ENCODE data around the gene VSIG8.

VSIG8 gene

DNA sequence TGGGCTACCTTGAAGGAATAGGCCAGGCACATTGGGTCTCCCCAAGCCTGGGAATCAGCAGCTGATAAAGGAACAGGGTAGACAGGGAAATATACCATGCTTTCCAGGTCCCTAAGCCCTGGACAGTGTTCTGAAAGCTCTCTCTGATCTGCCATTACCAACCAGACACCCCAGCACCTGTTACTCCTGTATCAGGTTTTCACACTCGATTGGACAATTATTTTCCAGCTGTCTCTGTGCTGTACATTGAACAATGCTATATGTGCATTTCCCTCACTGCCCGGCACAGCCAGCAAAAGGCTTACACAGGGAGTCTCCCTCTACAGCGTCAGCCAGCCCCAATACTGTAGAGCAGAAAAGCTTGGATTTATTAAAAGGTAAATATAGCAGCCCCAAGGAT, 32.8 kb upstream of the VSIG8 start:
- DNase-seq (ENCODE audit: low spot score in 2 of 2): no peak
- no peaks in the 10 kb centered on the region for H3K36me3 ChIP-seq (replicated peaks)
- H3K9me3 ChIP-seq: no peaks in the 10 kb centered on the region
- in situ Hi-C loops (cut with MboI; ENCODE audit: low sequenced_read_pairs): no loop called here
- H3K4me3 ChIP-seq: no peak overlapping the region
- H3K27me3 ChIP-seq (ENCODE audit: low read depth): peaks cover 3% of the 10 kb centered on the region; the same call in 1 of the 2 replicates
- H3K4me1 ChIP-seq: no peaks in the 10 kb centered on the region

- Histone ChIP-seq H3K4me3 (no peak overlapping the region), H3K36me3 (replicated peaks) (no peaks in the 10 kb centered on the region), H3K9me3 (no peaks in the 10 kb centered on the region), H3K4me1 (no peaks in the 10 kb centered on the region), H3K27me3 (ENCODE audit: low read depth) (peaks cover 3% of the 10 kb centered on the region; the same call in 1 of the 2 replicates)
- in situ Hi-C loops (cut with MboI; ENCODE audit: low sequenced_read_pairs): no loop called here
- DNase-seq (ENCODE audit: low spot score in 2 of 2): no peak
Measured at GRCh38 chr1:159892944-159893343, 30.5 kb upstream of the VSIG8 start.

GRCh38 chr1:159891275-159892157, 29.1 kb upstream of the VSIG8 start:
- no peaks in the 10 kb centered on the region for H3K9me3 ChIP-seq
- H3K4me3 ChIP-seq: no peak overlapping the region
- H3K27me3 ChIP-seq (ENCODE audit: low read depth): peaks cover 3% of the 10 kb centered on the region; the same call in 1 of the 2 replicates
- DNase-seq (ENCODE audit: low spot score in 2 of 2): peak; percentile 10 to 52
- no peaks in the 10 kb centered on the region for H3K4me1 ChIP-seq
- no peaks in the 10 kb centered on the region for H3K36me3 ChIP-seq (replicated peaks)
- in situ Hi-C loops (cut with MboI; ENCODE audit: low sequenced_read_pairs): no loop called here

DNA sequence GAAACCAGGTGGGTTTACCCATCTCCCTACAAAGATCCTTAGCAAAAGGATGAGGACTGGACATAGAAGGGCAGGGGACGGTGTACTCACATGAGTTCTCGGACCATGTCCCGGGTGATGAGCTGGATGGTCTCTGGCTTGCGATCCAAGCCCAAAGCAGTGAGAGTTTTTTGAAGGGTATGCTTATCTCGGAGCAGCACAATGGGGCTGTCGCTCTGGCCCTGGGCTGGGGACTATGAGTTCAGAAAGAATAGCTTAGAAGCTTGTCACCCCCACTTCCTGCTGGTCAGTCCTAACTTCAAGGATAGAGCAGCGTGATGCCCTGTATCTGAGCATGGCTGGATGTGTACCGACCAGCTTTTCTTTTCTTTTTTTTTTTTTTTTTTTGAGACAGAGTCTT, 27.9 kb upstream of the VSIG8 start:
- Histone ChIP-seq H3K27me3 (ENCODE audit: low read depth) (peaks cover 3% of the 10 kb centered on the region; the same call in 1 of the 2 replicates), H3K4me1 (no peaks in the 10 kb centered on the region), H3K36me3 (replicated peaks) (no peaks in the 10 kb centered on the region), H3K4me3 (no peak overlapping the region), H3K9me3 (no peaks in the 10 kb centered on the region)
- in situ Hi-C loops (cut with MboI; ENCODE audit: low sequenced_read_pairs): no loop called here
- DNase-seq (ENCODE audit: low spot score in 2 of 2): no peak

DNA sequence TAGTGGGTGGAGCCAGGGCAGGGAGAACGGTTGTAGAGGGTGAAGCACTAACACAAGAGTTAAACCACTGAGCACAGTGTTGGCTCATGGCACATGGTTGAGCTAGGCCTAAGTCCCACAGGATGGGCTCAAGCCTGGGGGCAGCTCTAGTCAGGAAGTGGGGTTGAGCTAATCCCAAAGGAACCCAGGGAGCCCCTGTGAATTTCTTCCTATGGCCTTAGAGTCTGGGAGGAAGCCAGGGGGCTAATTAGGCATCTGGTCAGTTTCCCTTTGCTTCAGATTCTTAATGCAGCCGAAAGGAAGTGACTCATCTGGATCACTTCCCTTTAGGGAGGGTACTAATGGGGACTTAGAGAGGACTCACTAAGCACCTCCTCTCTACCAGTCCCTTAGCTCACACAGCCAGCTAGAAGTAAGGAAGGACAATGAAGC, 27.4 kb upstream of the VSIG8 start:
- no peaks in the 10 kb centered on the region for H3K9me3 ChIP-seq
- in situ Hi-C loops (cut with MboI; ENCODE audit: low sequenced_read_pairs): no loop called here
- no peak overlapping the region for H3K4me3 ChIP-seq
- no peaks in the 10 kb centered on the region for H3K4me1 ChIP-seq
- H3K27me3 ChIP-seq (ENCODE audit: low read depth): no peaks in the 10 kb centered on the region; the same call in 1 of the 2 replicates
- H3K36me3 ChIP-seq (replicated peaks): no peaks in the 10 kb centered on the region
- DNase-seq (ENCODE audit: low spot score in 2 of 2): no peak

- H3K4me3 ChIP-seq: no peak overlapping the region
- in situ Hi-C loops (cut with MboI; ENCODE audit: low sequenced_read_pairs): no loop called here
- no peaks in the 10 kb centered on the region for H3K36me3 ChIP-seq (replicated peaks)
- H3K9me3 ChIP-seq: no peaks in the 10 kb centered on the region
- DNase-seq (ENCODE audit: low spot score in 2 of 2): no peak
- no peaks in the 10 kb centered on the region for H3K4me1 ChIP-seq
- no peaks in the 10 kb centered on the region for H3K27me3 ChIP-seq (ENCODE audit: low read depth)
Measured at GRCh38 chr1:159889202-159889601, 26.7 kb upstream of the VSIG8 start.

DNA sequence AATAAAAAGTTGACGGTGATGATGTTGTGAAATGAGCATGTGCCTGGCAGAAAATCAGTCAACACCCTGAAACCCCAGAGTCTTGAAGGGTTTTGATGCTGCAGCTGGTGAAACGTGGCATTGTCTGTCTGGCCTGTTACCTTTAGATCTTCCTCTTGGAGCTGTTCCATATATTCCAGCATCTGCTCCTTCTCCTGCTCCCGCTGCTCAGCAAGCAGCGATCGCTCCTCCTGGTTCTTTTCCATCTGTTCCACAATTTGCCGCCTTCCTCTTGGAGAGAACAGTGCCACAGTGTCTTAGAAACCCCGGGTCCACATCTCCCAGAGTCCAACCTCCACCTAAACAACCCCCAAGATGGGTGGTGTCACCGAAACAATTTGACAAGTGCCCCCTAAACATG, 21.8 kb upstream of the VSIG8 start:
- no peaks in the 10 kb centered on the region for H3K4me1 ChIP-seq
- H3K27me3 ChIP-seq (ENCODE audit: low read depth): no peaks in the 10 kb centered on the region
- H3K36me3 ChIP-seq (replicated peaks): no peaks in the 10 kb centered on the region
- no peak overlapping the region for H3K4me3 ChIP-seq
- no peaks in the 10 kb centered on the region for H3K9me3 ChIP-seq
- in situ Hi-C loops (cut with MboI; ENCODE audit: low sequenced_read_pairs): no loop called here
- DNase-seq (ENCODE audit: low spot score in 2 of 2): no peak

GRCh38 chr1:159883134-159883533, 20.7 kb upstream of the VSIG8 start:
- H3K4me3 ChIP-seq: no peak overlapping the region
- no peaks in the 10 kb centered on the region for H3K4me1 ChIP-seq
- no peak for DNase-seq (ENCODE audit: low spot score in 2 of 2)
- no peaks in the 10 kb centered on the region for H3K9me3 ChIP-seq
- H3K27me3 ChIP-seq (ENCODE audit: low read depth): no peaks in the 10 kb centered on the region
- in situ Hi-C loops (cut with MboI; ENCODE audit: low sequenced_read_pairs): no loop called here
- no peaks in the 10 kb centered on the region for H3K36me3 ChIP-seq (replicated peaks)

DNA sequence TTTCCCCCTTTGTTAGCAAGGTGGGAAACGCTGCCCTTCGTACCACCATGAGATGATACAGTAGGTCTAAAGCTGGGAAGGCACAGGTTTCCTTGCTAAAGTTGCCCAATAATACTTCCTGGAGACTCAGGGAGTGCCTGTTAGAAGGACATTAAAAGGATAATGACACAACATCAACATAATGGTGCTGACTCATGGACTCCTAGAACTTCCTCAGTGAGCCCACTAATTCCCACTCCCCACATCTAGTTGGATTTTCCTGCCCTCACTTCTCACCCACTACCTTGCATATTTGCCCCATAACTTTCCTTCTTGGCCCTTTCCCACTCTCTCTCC, 20.0 kb upstream of the VSIG8 start:
- no peaks in the 10 kb centered on the region for H3K9me3 ChIP-seq
- no peaks in the 10 kb centered on the region for H3K4me1 ChIP-seq
- no peak for DNase-seq (ENCODE audit: low spot score in 2 of 2)
- no peaks in the 10 kb centered on the region for H3K36me3 ChIP-seq (replicated peaks)
- in situ Hi-C loops (cut with MboI; ENCODE audit: low sequenced_read_pairs): no loop called here
- H3K27me3 ChIP-seq (ENCODE audit: low read depth): no peaks in the 10 kb centered on the region
- no peak overlapping the region for H3K4me3 ChIP-seq

DNA sequence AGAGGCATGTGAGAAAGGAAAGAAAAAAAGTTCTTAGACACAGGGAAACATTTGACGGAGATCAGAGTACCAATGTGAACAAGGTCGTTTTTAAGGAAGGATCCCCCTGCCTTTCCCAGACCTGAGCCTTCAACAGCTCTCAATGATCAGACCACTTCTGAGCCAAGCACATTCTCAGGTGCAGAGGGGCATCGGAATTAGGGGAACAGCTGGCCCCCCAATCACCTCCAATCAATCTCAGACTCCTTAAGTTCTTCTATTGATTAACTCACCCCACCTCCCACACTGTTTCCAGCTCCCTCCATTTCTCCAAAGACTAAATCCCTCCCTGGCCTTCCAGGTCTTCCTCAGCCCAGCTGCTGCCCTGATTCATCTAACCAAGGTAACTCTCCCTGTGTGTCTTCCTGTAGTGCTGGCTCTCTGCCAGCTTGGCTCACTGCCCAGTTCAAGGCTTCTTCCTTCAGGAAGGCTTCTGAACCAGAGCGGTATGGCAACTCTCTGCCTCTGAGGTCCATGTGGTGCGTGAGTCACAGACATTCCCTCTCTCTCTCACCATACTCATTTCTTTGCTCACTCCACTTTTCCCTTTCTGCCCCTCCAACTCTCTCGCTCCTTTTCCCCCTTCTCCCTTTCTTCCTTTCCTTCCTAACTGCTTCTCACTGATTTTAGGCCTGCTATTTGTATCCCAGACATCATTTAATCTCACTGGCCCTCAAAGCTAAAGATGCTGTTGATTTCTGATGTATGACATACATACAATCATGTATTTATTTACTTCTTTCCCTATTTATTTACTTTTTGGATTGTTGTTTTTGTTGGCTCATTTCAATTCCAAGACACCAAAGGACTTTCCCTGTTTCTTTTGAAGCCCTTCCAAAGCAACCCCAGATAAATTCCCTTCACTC, 19.4 kb upstream of the VSIG8 start:
- peak in 1 of 2 experiments; percentile 56 for DNase-seq (ENCODE audit: low spot score in 2 of 2)
- H3K4me1 ChIP-seq: no peaks in the 10 kb centered on the region
- no peaks in the 10 kb centered on the region for H3K9me3 ChIP-seq
- no peaks in the 10 kb centered on the region for H3K27me3 ChIP-seq (ENCODE audit: low read depth)
- no peak overlapping the region for H3K4me3 ChIP-seq
- no peaks in the 10 kb centered on the region for H3K36me3 ChIP-seq (replicated peaks)
- in situ Hi-C loops (cut with MboI; ENCODE audit: low sequenced_read_pairs): no loop called here

DNA sequence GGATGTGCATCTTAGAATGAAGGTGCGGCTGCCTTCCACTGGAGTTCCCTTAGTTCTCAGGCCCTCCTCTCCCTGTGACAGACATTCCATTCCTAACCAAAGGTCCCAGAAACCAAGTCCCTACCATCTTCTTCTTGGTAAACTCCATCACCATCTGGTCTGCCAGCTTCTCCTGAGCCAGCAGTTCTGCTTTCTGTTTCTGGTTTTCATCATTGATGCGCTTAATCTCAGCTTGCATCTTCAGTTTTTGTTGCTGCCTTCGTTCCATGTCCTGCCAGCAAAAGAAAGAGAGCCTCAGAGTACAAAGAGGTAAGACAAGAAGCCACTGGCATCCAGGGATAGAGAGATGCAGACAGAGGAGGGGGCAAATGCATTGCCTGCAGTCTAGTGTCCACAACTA, 18.0 kb upstream of the VSIG8 start:
- H3K4me1 ChIP-seq: no peaks in the 10 kb centered on the region
- H3K4me3 ChIP-seq: no peak overlapping the region
- in situ Hi-C loops (cut with MboI; ENCODE audit: low sequenced_read_pairs): no loop called here
- no peak for DNase-seq (ENCODE audit: low spot score in 2 of 2)
- H3K36me3 ChIP-seq (replicated peaks): no peaks in the 10 kb centered on the region
- no peaks in the 10 kb centered on the region for H3K9me3 ChIP-seq
- no peaks in the 10 kb centered on the region for H3K27me3 ChIP-seq (ENCODE audit: low read depth)

GRCh38 chr1:159879977-159880376, 17.5 kb upstream of the VSIG8 start:
- Histone ChIP-seq H3K4me1 (no peaks in the 10 kb centered on the region), H3K27me3 (ENCODE audit: low read depth) (no peaks in the 10 kb centered on the region), H3K9me3 (no peaks in the 10 kb centered on the region), H3K36me3 (replicated peaks) (no peaks in the 10 kb centered on the region), H3K4me3 (no peak overlapping the region)
- in situ Hi-C loops (cut with MboI; ENCODE audit: low sequenced_read_pairs): no loop called here
- DNase-seq (ENCODE audit: low spot score in 2 of 2): no peak

DNA sequence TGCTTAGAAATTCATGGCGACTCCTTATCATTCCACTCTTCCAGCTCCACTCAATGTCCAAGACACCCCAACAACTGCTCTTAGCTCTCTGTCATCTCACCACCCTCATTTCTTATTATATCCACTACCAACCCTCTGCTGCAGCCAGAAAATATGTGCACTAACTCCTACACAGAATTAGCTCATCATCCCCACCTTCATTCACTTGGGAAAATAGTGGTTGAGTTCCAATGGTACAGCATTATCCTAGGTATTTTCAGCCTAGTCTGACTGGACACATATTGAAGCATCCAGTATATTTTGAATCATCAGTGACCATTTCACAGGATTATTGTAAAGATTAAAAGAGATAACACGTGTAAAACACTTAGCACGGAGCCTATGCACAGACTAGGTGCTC, 16.7 kb upstream of the VSIG8 start:
- H3K27me3 ChIP-seq (ENCODE audit: low read depth): no peaks in the 10 kb centered on the region
- no peaks in the 10 kb centered on the region for H3K4me1 ChIP-seq
- in situ Hi-C loops (cut with MboI; ENCODE audit: low sequenced_read_pairs): no loop called here
- H3K36me3 ChIP-seq (replicated peaks): no peaks in the 10 kb centered on the region
- DNase-seq (ENCODE audit: low spot score in 2 of 2): no peak
- no peak overlapping the region for H3K4me3 ChIP-seq
- no peaks in the 10 kb centered on the region for H3K9me3 ChIP-seq

All from HAP-1 (cell line).